CD14-positive monocyte (primary cell): ENCODE measurements around the gene PFN3. TPM values are rescaled to one million over a fixed set of nuclear protein-coding genes. Genes with fewer than 3 reads are reported as not detected.

Experiments
- DNase-seq, 3 donors: peaks; one replicate each; pipeline ENCODE4 v3.0.0-alpha.2; 2011 to 2022
- H2AFZ ChIP-seq: 2 replicates; pipeline ENCODE4 v1.6.0; 2012; ENCODE audit warnings: mild to moderate bottlenecking, low read depth, low read length, inconsistent platforms; ENCODE audit not compliant: insufficient read depth, poor library complexity, severe bottlenecking
- H3K27ac ChIP-seq, 2 donors: 1 replicate in 1 of 2; 2 replicates in 1 of 2; pipeline ENCODE4 v1.5.1; 2012 to 2013; ENCODE audit warnings: low read length in 2 of 2, control low read depth in 1 of 2, inconsistent platforms in 1 of 2, low read depth in 1 of 2, mild to moderate bottlenecking in 1 of 2
- H3K27me3 ChIP-seq, 2 donors: one replicate each; pipeline versions ENCODE4 v1.6.0 to v1.6.1; 2011 to 2013; ENCODE audit warnings: low read length in 2 of 2; ENCODE audit not compliant: control insufficient read depth in 2 of 2, insufficient read depth in 2 of 2
- H3K36me3 ChIP-seq, 2 donors: replicated peaks in 1 of 2; 1 replicate in 1 of 2; 2 replicates in 1 of 2; pipeline versions ENCODE4 v1.5.1 to v1.6.1; 2012 to 2013; ENCODE audit warnings: low read length in 2 of 2, control low read depth in 1 of 2, inconsistent platforms in 1 of 2, mild to moderate bottlenecking in 1 of 2; ENCODE audit not compliant: insufficient read depth in 2 of 2, control insufficient read depth in 1 of 2
- H3K4me1 ChIP-seq, 2 donors: 1 replicate in 1 of 2; 2 replicates in 1 of 2; pipeline versions ENCODE4 v1.5.1 to v1.6.1; 2012 to 2013; ENCODE audit warnings: low read length in 2 of 2, control low read depth in 1 of 2, inconsistent platforms in 1 of 2, mild to moderate bottlenecking in 1 of 2, moderate library complexity in 1 of 2; ENCODE audit not compliant: insufficient read depth in 2 of 2, control insufficient read depth in 1 of 2
- H3K4me2 ChIP-seq: replicated peaks from 2 replicates; pipeline ENCODE3; 2012; ENCODE audit warnings: low read length, moderate library complexity, mild to moderate bottlenecking; ENCODE audit not compliant: poor library complexity, severe bottlenecking; ENCODE audit errors: extremely low read depth
- H3K4me3 ChIP-seq, 3 experiments: fragments of 200-600 bp in 1 of 3; sonication (generic) in 1 of 3; replicated peaks in 1 of 3; 1 replicate in 2 of 3; 2 replicates in 1 of 3; pipeline ENCODE4 v1.5.1; 2011 to 2013; ENCODE audit warnings: low read length in 3 of 3, mild to moderate bottlenecking in 3 of 3, control low read depth in 2 of 3, low read depth in 2 of 3, inconsistent platforms in 1 of 3, moderate library complexity in 1 of 3
- H3K79me2 ChIP-seq: 2 replicates; pipeline ENCODE4 v1.6.0; 2012; ENCODE audit warnings: mild to moderate bottlenecking, control low read depth, inconsistent platforms, low read length, moderate library complexity; ENCODE audit not compliant: insufficient read depth
- H3K9ac ChIP-seq: 2 replicates; pipeline ENCODE4 v1.6.0; 2017; ENCODE audit warnings: low read length, mild to moderate bottlenecking; ENCODE audit not compliant: insufficient read depth, poor library complexity, severe bottlenecking
- H3K9me3 ChIP-seq, 2 donors: replicated peaks in 1 of 2; 1 replicate in 1 of 2; 2 replicates in 1 of 2; pipeline versions ENCODE4 v1.5.1 to v1.6.1; 2012 to 2013; ENCODE audit warnings: low read length in 2 of 2, control low read depth in 1 of 2; ENCODE audit not compliant: control insufficient read depth in 1 of 2, insufficient read depth in 1 of 2
- H4K20me1 ChIP-seq: 2 replicates; pipeline ENCODE4 v1.6.0; 2012; ENCODE audit warnings: mild to moderate bottlenecking, low read length, control low read depth, moderate library complexity; ENCODE audit not compliant: insufficient read depth
- H3K27ac Mint-ChIP-seq, 7 donors: one replicate each; pipeline ENCODE4 v1.8.0; 2020; ENCODE audit warnings: mild to moderate bottlenecking in 7 of 7, mixed read lengths in 7 of 7, moderate library complexity in 6 of 7, inconsistent platforms in 2 of 7
- H3K27me3 Mint-ChIP-seq, 3 donors: one replicate each; pipeline ENCODE4 v1.8.0; 2021 to 2022; ENCODE audit warnings: low read depth in 3 of 3, mild to moderate bottlenecking in 3 of 3, mixed read lengths in 3 of 3, moderate library complexity in 3 of 3, inconsistent platforms in 1 of 3
- H3K36me3 Mint-ChIP-seq, 2 donors: one replicate each; pipeline ENCODE4 v1.8.0; 2020; ENCODE audit warnings: mixed read lengths in 2 of 2, inconsistent platforms in 1 of 2, mild to moderate bottlenecking in 1 of 2
- H3K4me1 Mint-ChIP-seq: one replicate; pipeline ENCODE4 v1.8.0; 2020; ENCODE audit warnings: mild to moderate bottlenecking, mixed read lengths
- H3K4me3 Mint-ChIP-seq, 2 donors: one replicate each; pipeline ENCODE4 v1.8.0; 2020; ENCODE audit warnings: mild to moderate bottlenecking in 2 of 2, mixed read lengths in 2 of 2, moderate library complexity in 1 of 2
- H3K9me3 Mint-ChIP-seq, 7 donors: one replicate each; pipeline ENCODE4 v1.8.0; 2020 to 2022; ENCODE audit warnings: mixed read lengths in 7 of 7, mild to moderate bottlenecking in 6 of 7, moderate library complexity in 6 of 7, inconsistent platforms in 2 of 7
- CTCF ChIP-seq: fragments of 200-600 bp; IDR thresholded peaks from one replicate; pipeline ENCODE4 v1.8.0; 2022; ENCODE audit warnings: antibody characterized with exemption, mild to moderate bottlenecking
- WGBS: methylation state at CpG from one replicate; pipeline ENCODE4 v1.1.5; 2013; ENCODE audit warnings: missing lambda C conversion rate; ENCODE audit not compliant: insufficient coverage; 5-methylcytosine and 5-hydroxymethylcytosine counted together
- intact Hi-C, 2 donors: fragments of 100-400 bp; cut with micrococcal nuclease; formaldehyde crosslinking; loops; one replicate each; pipeline versions ENCODE4 v1.15.0 to v1.15.1; 2023
- polyA plus RNA-seq, 3 donors: library from polyadenylated mRNA; depleted of rRNA in 1 of 3; unstranded in 2 of 3; stranded (reverse) in 1 of 3; fragments of 300-500 nt in 2 of 3; fragments of >200 nt in 1 of 3; fragmentation: Illumina TruSeq in 2 of 3; gene quantifications; 1 replicate in 2 of 3; 2 replicates in 1 of 3; pipeline ENCODE4 v1.2.3, GENCODE V29; 2012 to 2021

Gene PFN3
- polyA plus RNA-seq, 3 donors, result not detected

GRCh38 chr5:177362610-177363507 lies 37.6 kb downstream of the PFN3 start:
- peaks cover 0 to 2% (median 0%) of the 10 kb centered on the region in 7 donors for H3K9me3 Mint-ChIP-seq
- peaks cover 63 to 75% of the 10 kb centered on the region in 2 donors for H3K4me1 ChIP-seq
- H3K9ac ChIP-seq, result peak overlapping the region; percentile 55
- H3K9me3 ChIP-seq, result no peaks in the 10 kb centered on the region
- no peak for TF ChIP-seq CTCF
- H2AFZ ChIP-seq, result peak overlapping the region; percentile 37
- H3K27me3 ChIP-seq, result no peaks in the 10 kb centered on the region
- intact Hi-C loops, result no loop called here
- H3K79me2 ChIP-seq, result peaks cover 83% of the 10 kb centered on the region
- H3K4me1 Mint-ChIP-seq, result peaks cover 70% of the 10 kb centered on the region
- H3K36me3 ChIP-seq, result peaks cover 29 to 42% of the 10 kb centered on the region in 2 donors
- peak in 2 of 3 donors; percentile 49 to 63 for DNase-seq
- H3K36me3 Mint-ChIP-seq, result peaks cover 31 to 53% of the 10 kb centered on the region in 2 donors
- peak overlapping the region; percentile 76 to 87 for H3K4me3 Mint-ChIP-seq
- WGBS, result 5% methylated on average over 51 of the region's 59 CpGs
- H4K20me1 ChIP-seq, result peaks cover 96% of the 10 kb centered on the region
- H3K27ac Mint-ChIP-seq, result peak overlapping the region in 6 of 7 donors; percentile 64 to 91 (median 86)
- peak overlapping the region; percentile 81 for H3K4me2 ChIP-seq
- H3K27ac ChIP-seq, result peak overlapping the region; percentile 22 to 86
- peaks cover 0 to 3% (median 2%) of the 10 kb centered on the region in 3 donors for H3K27me3 Mint-ChIP-seq
- H3K4me3 ChIP-seq, result peak overlapping the region; percentile 29 to 76 (median 43)

- Mint-ChIP-seq H3K36me3 (peaks cover 25 to 47% of the 10 kb centered on the region in 2 donors), H3K4me1 (peaks cover 75% of the 10 kb centered on the region)
- no peak overlapping the region for H2AFZ ChIP-seq
Measured at GRCh38 chr5:177362292-177362609, 38.2 kb downstream of the PFN3 start.

More at GRCh38 chr5:177362292-177362609, 38.2 kb downstream of the PFN3 start:
- 61% methylated on average over 6 of the region's 8 CpGs for WGBS
- no peaks in the 10 kb centered on the region for H3K27me3 ChIP-seq
- peak overlapping the region; percentile 67 to 86 for H3K27ac ChIP-seq
- H4K20me1 ChIP-seq, result peaks cover 90% of the 10 kb centered on the region
- H3K9ac ChIP-seq, result peak overlapping the region; percentile 55
- peaks cover 67 to 81% of the 10 kb centered on the region in 2 donors for H3K4me1 ChIP-seq
- Mint-ChIP-seq H3K4me3 (peak overlapping the region; percentile 76 to 87), H3K9me3 (peaks cover 0 to 2% (median 0%) of the 10 kb centered on the region in 7 donors), H3K27ac (peak overlapping the region; percentile 82 to 94 (median 89)), H3K27me3 (peaks cover 0 to 5% (median 2%) of the 10 kb centered on the region in 3 donors)
- H3K79me2 ChIP-seq, result peaks cover 85% of the 10 kb centered on the region
- H3K9me3 ChIP-seq, result no peaks in the 10 kb centered on the region
- peaks cover 23 to 36% of the 10 kb centered on the region in 2 donors for H3K36me3 ChIP-seq
- TF ChIP-seq CTCF, result no peak
- H3K4me2 ChIP-seq, result peak overlapping the region; percentile 81
- intact Hi-C loops, result no loop called here
- H3K4me3 ChIP-seq, result peak overlapping the region; percentile 1 to 76 (median 43)
- DNase-seq, result no peak
